SJSA1 (cell line): Measurements from ENCODE around the gene TRIM2. TPM values are rescaled to one million over a fixed set of nuclear protein-coding genes. Genes with fewer than 3 reads are reported as not detected.

Experiments used
- DNase-seq, 2 experiments: peaks; one replicate each; pipeline ENCODE4 v3.0.0-alpha.2; 2015 to 2020; ENCODE audit warnings: low spot score in 2 of 2, low read depth in 1 of 2
- H3K27ac ChIP-seq: fragments of 250-450 bp; sonication (Bioruptor Pico); 2 replicates; pipeline ENCODE4 v1.5.1; 2020; ENCODE audit warnings: mild to moderate bottlenecking, moderate library complexity
- H3K27me3 ChIP-seq: fragments of 250-450 bp; sonication (Bioruptor Pico); replicated peaks from 2 replicates; pipeline ENCODE4 v1.5.1; 2020; ENCODE audit warnings: mild to moderate bottlenecking, moderate library complexity
- H3K36me3 ChIP-seq: fragments of 250-450 bp; sonication (Bioruptor Pico); 2 replicates; pipeline ENCODE4 v1.5.1; 2020; ENCODE audit warnings: mild to moderate bottlenecking
- H3K4me1 ChIP-seq: fragments of 250-450 bp; sonication (Bioruptor Pico); replicated peaks from 2 replicates; pipeline ENCODE4 v1.6.1; 2021; ENCODE audit warnings: mild to moderate bottlenecking
- H3K4me3 ChIP-seq: fragments of 250-450 bp; sonication (Bioruptor Pico); 2 replicates; pipeline ENCODE4 v1.5.1; 2020; ENCODE audit warnings: mild to moderate bottlenecking
- H3K9me3 ChIP-seq: fragments of 250-450 bp; sonication (Bioruptor Pico); replicated peaks from 2 replicates; pipeline ENCODE4 v1.5.1; 2020; ENCODE audit warnings: mild to moderate bottlenecking
- total RNA-seq: library from RNA; depleted of rRNA; stranded (reverse); fragments of >200 nt; shearing (Covaris generic); gene quantifications from 2 replicates; pipeline ENCODE4 v1.2.3, GENCODE V29; 2014; rRNA removed

The TRIM2 gene
- total RNA-seq, 1 experiment from 2014 or later = 22.4 TPM

- Histone ChIP-seq H3K4me1 (peaks cover 9% of the 10 kb centered on the region), H3K9me3 (no peaks in the 10 kb centered on the region), H3K36me3 (peaks cover 3% of the 10 kb centered on the region), H3K27me3 (no peaks in the 10 kb centered on the region), H3K27ac (no peak overlapping the region), H3K4me3 (no peak overlapping the region)
- DNase-seq = no peak
These were observed 183.7 kb downstream of the TRIM2 start for GRCh38 chr4:153387981-153388380.

Other genes starting within 250 kb of the TRIM2 start
- 19.3 and 35.1 TPM in 2 replicates for gene MND1, start 140.2 kb downstream of the TRIM2 start, total RNA-seq